Thymus (tissue), 11 donors: Measurements from ENCODE around the gene MALT1. TPM values are rescaled to one million over a fixed set of nuclear protein-coding genes. Genes with fewer than 3 reads are reported as not detected.

Source experiments
- DNase-seq, 9 donors: peaks; one replicate each; pipeline ENCODE4 v3.0.0-alpha.2; 2013; ENCODE audit warnings: low spot score in 9 of 9, low read depth in 6 of 9, missing footprints in 1 of 9
- H3K27ac ChIP-seq, 2 donors: one replicate each; pipeline ENCODE4 v1.5.1; 2013; ENCODE audit warnings: control low read depth in 1 of 2, low read depth in 1 of 2, low read length in 1 of 2, mild to moderate bottlenecking in 1 of 2, moderate library complexity in 1 of 2
- H3K27me3 ChIP-seq, 2 donors: one replicate each; pipeline ENCODE4 v1.5.1; 2013; ENCODE audit warnings: low read length in 1 of 2; ENCODE audit not compliant: control insufficient read depth in 2 of 2, insufficient read depth in 1 of 2
- H3K36me3 ChIP-seq, 2 donors: one replicate each; pipeline ENCODE4 v1.5.1; 2013; ENCODE audit warnings: low read length in 1 of 2, mild to moderate bottlenecking in 1 of 2, moderate library complexity in 1 of 2; ENCODE audit not compliant: control insufficient read depth in 2 of 2, insufficient read depth in 2 of 2
- H3K4me1 ChIP-seq, 2 donors: one replicate each; pipeline ENCODE4 v1.5.1; 2013; ENCODE audit warnings: low read length in 2 of 2; ENCODE audit not compliant: control insufficient read depth in 2 of 2, insufficient read depth in 2 of 2
- H3K4me3 ChIP-seq, 2 donors: one replicate each; pipeline ENCODE4 v1.5.1; 2013; ENCODE audit warnings: low read length in 2 of 2, control low read depth in 1 of 2, mild to moderate bottlenecking in 1 of 2
- H3K9me3 ChIP-seq, 2 donors: one replicate each; pipeline ENCODE4 v1.5.1; 2013; ENCODE audit warnings: low read length in 1 of 2, mild to moderate bottlenecking in 1 of 2; ENCODE audit not compliant: control insufficient read depth in 2 of 2, insufficient read depth in 1 of 2
- WGBS: extraction: QIAGEN DNeasy Blood & Tissue Kit; methylation state at CpG from one replicate; pipeline ENCODE4 v1.1.7; 2013; 5-methylcytosine and 5-hydroxymethylcytosine counted together
- polyA plus RNA-seq: library from polyadenylated mRNA; stranded (reverse); fragments of 200-250 nt; gene quantifications from one replicate; pipeline ENCODE4 v1.2.3, GENCODE V29; 2013
- total RNA-seq: library from RNA; stranded (reverse); fragments of 120-200 nt; gene quantifications from one replicate; pipeline ENCODE4 v1.2.4, GENCODE V29; 2013
- donor health status: healthy.

The MALT1 gene
- total and polyA plus RNA-seq, 2 donors: 35.2 to 40.0 TPM

- Histone ChIP-seq H3K4me1 (no peaks in the 10 kb centered on the region), H3K36me3 (no peaks in the 10 kb centered on the region), H3K27me3 (no peaks in the 10 kb centered on the region), H3K9me3 (no peaks in the 10 kb centered on the region), H3K27ac (no peak overlapping the region), H3K4me3 (no peak overlapping the region)
- no peak for DNase-seq
- 80% methylated on average over 3 of the region's 3 CpGs for WGBS
These were observed 57.5 kb downstream of the MALT1 start for GRCh38 chr18:58728719-58729118.

- no peak overlapping the region for H3K4me3 ChIP-seq
- no peak for DNase-seq
- no peaks in the 10 kb centered on the region for H3K36me3 ChIP-seq
- no peak overlapping the region for H3K27ac ChIP-seq
- no peaks in the 10 kb centered on the region for H3K4me1 ChIP-seq
- H3K9me3 ChIP-seq: no peaks in the 10 kb centered on the region
- 97% methylated on average over 2 of the region's 2 CpGs for WGBS
- H3K27me3 ChIP-seq: no peaks in the 10 kb centered on the region
These were observed 59.4 kb downstream of the MALT1 start for GRCh38 chr18:58730618-58731017.

GRCh38 chr18:58732471-58732870, 61.2 kb downstream of the MALT1 start:
- no peak for DNase-seq
- H3K27me3 ChIP-seq: no peaks in the 10 kb centered on the region
- no peaks in the 10 kb centered on the region for H3K36me3 ChIP-seq
- 98% methylated on average over 2 of the region's 2 CpGs for WGBS
- H3K4me3 ChIP-seq: no peak overlapping the region
- no peaks in the 10 kb centered on the region for H3K9me3 ChIP-seq
- no peaks in the 10 kb centered on the region for H3K4me1 ChIP-seq
- no peak overlapping the region for H3K27ac ChIP-seq

- no peak overlapping the region for H3K27ac ChIP-seq
- no peaks in the 10 kb centered on the region for H3K36me3 ChIP-seq
These were observed 62.6 kb downstream of the MALT1 start for GRCh38 chr18:58733866-58734265.

GRCh38 chr18:58738322-58738721, 67.1 kb downstream of the MALT1 start:
- DNase-seq: no peak
- no peaks in the 10 kb centered on the region for H3K36me3 ChIP-seq
- no peaks in the 10 kb centered on the region for H3K4me1 ChIP-seq
- no peaks in the 10 kb centered on the region for H3K27me3 ChIP-seq
- 98% methylated on average over 3 of the region's 3 CpGs for WGBS
- no peak overlapping the region for H3K27ac ChIP-seq
- no peaks in the 10 kb centered on the region for H3K9me3 ChIP-seq
- no peak overlapping the region for H3K4me3 ChIP-seq

More at GRCh38 chr18:58733866-58734265, 62.6 kb downstream of the MALT1 start:
- Histone ChIP-seq H3K4me1 (no peaks in the 10 kb centered on the region), H3K9me3 (no peaks in the 10 kb centered on the region), H3K4me3 (no peak overlapping the region), H3K27me3 (no peaks in the 10 kb centered on the region)
- DNase-seq: no peak
- WGBS: 98% methylated on average over 1 of the region's 1 CpG

- no peak overlapping the region for H3K4me3 ChIP-seq
- DNase-seq: no peak
- no peak overlapping the region for H3K27ac ChIP-seq
- WGBS: 97% methylated on average over 2 of the region's 2 CpGs
- peaks cover 8 to 21% of the 10 kb centered on the region in 2 donors for H3K36me3 ChIP-seq
- H3K27me3 ChIP-seq: no peaks in the 10 kb centered on the region
- peaks cover 2 to 3% of the 10 kb centered on the region in 2 donors for H3K9me3 ChIP-seq
- H3K4me1 ChIP-seq: no peaks in the 10 kb centered on the region
These were observed 74.6 kb downstream of the MALT1 start for GRCh38 chr18:58745914-58746313.

GRCh38 chr18:58748899-58749595, 77.8 kb downstream of the MALT1 start:
- DNase-seq: no peak
- no peaks in the 10 kb centered on the region for H3K27me3 ChIP-seq
- peaks cover 2 to 3% of the 10 kb centered on the region in 2 donors for H3K9me3 ChIP-seq
- no peaks in the 10 kb centered on the region for H3K4me1 ChIP-seq
- WGBS: 98% methylated on average over 1 of the region's 1 CpG
- H3K27ac ChIP-seq: no peak overlapping the region
- H3K36me3 ChIP-seq: peaks cover 8 to 21% of the 10 kb centered on the region in 2 donors
- no peak overlapping the region for H3K4me3 ChIP-seq

GRCh38 chr18:58753976-58754375, 82.7 kb downstream of the MALT1 start:
- peaks cover 0 to 4% of the 10 kb centered on the region in 2 donors for H3K27me3 ChIP-seq
- peaks cover 4% of the 10 kb centered on the region in 2 donors for H3K36me3 ChIP-seq
- H3K27ac ChIP-seq: peak overlapping the region in 1 of 2 donors; percentile 76
- peaks cover 5 to 19% of the 10 kb centered on the region in 2 donors for H3K4me1 ChIP-seq
- no peak for DNase-seq
- 90% methylated on average over 3 of the region's 3 CpGs for WGBS
- no peak overlapping the region for H3K4me3 ChIP-seq
- H3K9me3 ChIP-seq: peaks cover 2 to 3% of the 10 kb centered on the region in 2 donors

GRCh38 chr18:58754544-58755068, 83.3 kb downstream of the MALT1 start:
- peak in 3 of 9 donors; percentile 11 to 47 (median 15) for DNase-seq
- H3K4me3 ChIP-seq: no peak overlapping the region
- peaks cover 0 to 4% of the 10 kb centered on the region in 2 donors for H3K27me3 ChIP-seq
- H3K4me1 ChIP-seq: peaks cover 5 to 19% of the 10 kb centered on the region in 2 donors
- no peaks in the 10 kb centered on the region for H3K9me3 ChIP-seq
- WGBS: 11% methylated on average over 10 of the region's 10 CpGs
- peak overlapping the region; percentile 36 to 76 for H3K27ac ChIP-seq
- no peaks in the 10 kb centered on the region for H3K36me3 ChIP-seq
